PC-3 (cell line): ENCODE results near the gene FUT3. TPM values are rescaled to one million over a fixed set of nuclear protein-coding genes. Genes with fewer than 3 reads are reported as not detected.

Source experiments
- ATAC-seq: fragments of 200-7000 bp; cut with Tn5 transposase; 2 replicates; pipeline ENCODE4 v1.9.1; 2020; ENCODE audit warnings: mild to moderate bottlenecking, moderate library complexity
- BruUV-seq: library from RNA; stranded (reverse); fragments of 400-500 nt; replicated peaks from 2 replicates; lab custom pipeline; 2021; lab: Mats Ljungman, UMichigan
- CTCF ChIA-PET: fragments of 300-600 bp; sonication (Branson Sonifier 250); formaldehyde crosslinking; loops from one replicate; lab custom pipeline; 2022; ENCODE audit warnings: antibody characterized with exemption; lab: Charles Lee
- POLR2A ChIA-PET: fragments of 300-600 bp; sonication (Branson Sonifier 250); formaldehyde crosslinking; loops from one replicate; lab custom pipeline; 2022; ENCODE audit warnings: antibody characterized with exemption; ENCODE audit not compliant: unreplicated experiment; lab: Charles Lee
- DNase-seq: peaks from one replicate; pipeline ENCODE4 v3.0.0-alpha.2; 2015
- H2AFZ ChIP-seq: fragments of 300-600 bp; sonication (generic); 2 replicates; pipeline ENCODE4 v1.6.0; 2016; ENCODE audit warnings: antibody characterized with exemption, low read length
- H3F3A ChIP-seq: fragments of 300-600 bp; sonication (generic); one replicate; pipeline ENCODE4 v1.6.0; 2017; ENCODE audit warnings: antibody characterized with exemption, low read length, control low read depth, mild to moderate bottlenecking; ENCODE audit not compliant: unreplicated experiment
- H3K27ac ChIP-seq: fragments of 300-600 bp; sonication (generic); 2 replicates; pipeline ENCODE4 v1.5.1; 2016; ENCODE audit warnings: mild to moderate bottlenecking, low read length
- H3K27me3 ChIP-seq: fragments of 300-600 bp; sonication (generic); 2 replicates; pipeline ENCODE4 v1.6.1; 2016; ENCODE audit warnings: low read length, mixed read lengths
- H3K36me3 ChIP-seq: fragments of 300-600 bp; sonication (generic); 2 replicates; pipeline ENCODE4 v1.6.1; 2016; ENCODE audit warnings: low read depth, mixed run types, low read length, mixed read lengths
- H3K4me1 ChIP-seq: fragments of 300-600 bp; sonication (generic); 2 replicates; pipeline ENCODE4 v1.5.1; 2016; ENCODE audit warnings: low read length; ENCODE audit not compliant: insufficient read depth
- H3K4me2 ChIP-seq: fragments of 300-600 bp; sonication (generic); 2 replicates; pipeline ENCODE4 v1.6.0; 2016; ENCODE audit warnings: low read length
- H3K4me3 ChIP-seq: fragments of 300-600 bp; sonication (generic); 2 replicates; pipeline ENCODE4 v1.5.1; 2016; ENCODE audit warnings: mild to moderate bottlenecking, low read length, mixed read lengths
- H3K79me2 ChIP-seq: fragments of 300-600 bp; sonication (generic); 2 replicates; pipeline ENCODE4 v1.6.1; 2017; ENCODE audit warnings: low read length, mixed read lengths
- H3K9ac ChIP-seq: fragments of 300-600 bp; sonication (generic); 2 replicates; pipeline ENCODE4 v1.6.0; 2016; ENCODE audit warnings: mild to moderate bottlenecking, low read length
- H3K9me2 ChIP-seq: fragments of 300-600 bp; sonication (generic); replicated peaks from 2 replicates; pipeline ENCODE4 v1.6.1; 2016; ENCODE audit warnings: mixed run types, low read length, mixed read lengths
- H3K9me3 ChIP-seq: fragments of 300-600 bp; sonication (generic); 2 replicates; pipeline ENCODE4 v1.6.1; 2016; ENCODE audit warnings: low read length, mixed read lengths
- H4K20me1 ChIP-seq: fragments of 300-600 bp; sonication (generic); 2 replicates; pipeline ENCODE4 v1.6.1; 2016; ENCODE audit warnings: low read length, mixed read lengths
- CTCF ChIP-seq: fragments of 300-600 bp; sonication (generic); conservative IDR thresholded peaks from 2 replicates; pipeline ENCODE4 v1.5.1; 2017; ENCODE audit warnings: antibody characterized with exemption, low read depth, mild to moderate bottlenecking, low read length
- EZH2 ChIP-seq: fragments of 300-600 bp; sonication (generic); IDR thresholded peaks from one replicate; pipeline ENCODE4 v1.6.1; 2017; ENCODE audit warnings: antibody characterized with exemption, mild to moderate bottlenecking, low read length; ENCODE audit not compliant: unreplicated experiment
- EZH2phosphoT487 ChIP-seq: fragments of 300-600 bp; sonication (generic); IDR thresholded peaks from 2 replicates; pipeline ENCODE4 v1.6.1; 2018; ENCODE audit warnings: mild to moderate bottlenecking, antibody characterized with exemption, low read length, borderline replicate concordance
- intact Hi-C: fragments of 100-400 bp; cut with micrococcal nuclease; formaldehyde crosslinking; loops from 2 replicates; pipeline ENCODE4 v1.9.0; 2023
- total RNA-seq: library from RNA; depleted of rRNA; stranded (reverse); fragments of >200 nt; gene quantifications from 2 replicates; pipeline ENCODE4 v1.2.3, GENCODE V29; 2014

Gene FUT3
- total RNA-seq, 1 experiment from 2014 or later: 7.7 TPM

DNA sequence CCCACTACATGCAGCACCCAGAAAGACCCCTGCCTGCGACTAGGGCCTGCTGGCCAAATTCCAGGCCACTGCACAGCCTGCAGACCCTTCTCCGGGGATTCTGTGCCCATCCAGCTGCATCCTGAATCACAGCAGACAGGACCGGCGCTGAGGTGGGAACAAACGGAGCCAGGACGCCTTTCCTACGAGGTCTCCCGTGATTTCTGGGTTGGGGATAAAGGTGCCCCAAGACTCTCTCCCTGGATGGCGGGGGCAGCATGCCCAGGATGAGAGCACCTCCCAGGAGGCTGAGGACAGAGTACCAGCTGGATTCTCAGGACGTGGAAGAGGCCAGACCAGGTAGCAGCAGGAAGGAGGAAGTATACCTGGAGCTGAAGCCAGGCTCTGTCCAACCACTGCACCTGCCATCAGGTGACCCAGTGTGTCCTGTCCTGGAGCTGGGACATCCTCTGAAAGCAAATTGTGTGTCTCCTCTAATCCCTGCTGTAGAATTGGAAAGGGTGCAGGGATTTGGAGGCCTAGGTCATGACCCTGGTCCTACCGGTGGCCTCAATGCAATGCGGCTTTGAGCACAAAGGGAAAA is 22.5 kb upstream of the FUT3 start:
- H3K9me2 ChIP-seq: no peaks in the 10 kb centered on the region
- H3K27ac ChIP-seq: no peak overlapping the region
- H3F3A ChIP-seq: peaks cover 3% of the 10 kb centered on the region
- no peak overlapping the region for H2AFZ ChIP-seq
- ATAC-seq (no peak), DNase-seq (no peak)
- H3K4me1 ChIP-seq: no peaks in the 10 kb centered on the region
- no TSS peak for BruUV-seq
- ChIA-PET CTCF (no interaction called here), POLR2A (no interaction called here)
- no peak overlapping the region for H3K4me3 ChIP-seq
- no peaks in the 10 kb centered on the region for H3K27me3 ChIP-seq
- H3K79me2 ChIP-seq: no peaks in the 10 kb centered on the region
- H3K9ac ChIP-seq: no peak overlapping the region
- intact Hi-C loops: no loop called here
- TF ChIP-seq EZH2 (no peak), EZH2phosphoT487 (no peak), CTCF (no peak)
- H4K20me1 ChIP-seq: no peaks in the 10 kb centered on the region
- H3K9me3 ChIP-seq: no peaks in the 10 kb centered on the region
- H3K4me2 ChIP-seq: no peak overlapping the region
- H3K36me3 ChIP-seq: no peaks in the 10 kb centered on the region

GRCh38 chr19:5870986-5871394 is 19.7 kb upstream of the FUT3 start:
- H2AFZ ChIP-seq: no peak overlapping the region
- H3K4me2 ChIP-seq: no peak overlapping the region
- no peaks in the 10 kb centered on the region for H3K79me2 ChIP-seq
- H3K4me1 ChIP-seq: no peaks in the 10 kb centered on the region
- TF ChIP-seq EZH2 (no peak), CTCF (no peak), EZH2phosphoT487 (no peak)
- H3K9ac ChIP-seq: no peak overlapping the region
- ATAC-seq (no peak), DNase-seq (no peak)
- no TSS peak for BruUV-seq
- H3K27me3 ChIP-seq: no peaks in the 10 kb centered on the region
- ChIA-PET CTCF (no interaction called here), POLR2A (no interaction called here)
- H3K9me3 ChIP-seq: no peaks in the 10 kb centered on the region
- peaks cover 3% of the 10 kb centered on the region for H3F3A ChIP-seq
- H4K20me1 ChIP-seq: no peaks in the 10 kb centered on the region
- no peaks in the 10 kb centered on the region for H3K9me2 ChIP-seq
- H3K4me3 ChIP-seq: no peak overlapping the region
- intact Hi-C loops: no loop called here
- no peak overlapping the region for H3K27ac ChIP-seq
- no peaks in the 10 kb centered on the region for H3K36me3 ChIP-seq
